ENCODE data around the gene SMG6. TPM values are rescaled to one million over a fixed set of nuclear protein-coding genes. Genes with fewer than 3 reads are reported as not detected.
A peak's percentile ranks its signal among the peaks of the same experiment; 100 is the strongest.

The SMG6 gene
- total RNA-seq, result 10 to 100 TPM; 13.3 to 74.9 (median 41.6) TPM

DNA sequence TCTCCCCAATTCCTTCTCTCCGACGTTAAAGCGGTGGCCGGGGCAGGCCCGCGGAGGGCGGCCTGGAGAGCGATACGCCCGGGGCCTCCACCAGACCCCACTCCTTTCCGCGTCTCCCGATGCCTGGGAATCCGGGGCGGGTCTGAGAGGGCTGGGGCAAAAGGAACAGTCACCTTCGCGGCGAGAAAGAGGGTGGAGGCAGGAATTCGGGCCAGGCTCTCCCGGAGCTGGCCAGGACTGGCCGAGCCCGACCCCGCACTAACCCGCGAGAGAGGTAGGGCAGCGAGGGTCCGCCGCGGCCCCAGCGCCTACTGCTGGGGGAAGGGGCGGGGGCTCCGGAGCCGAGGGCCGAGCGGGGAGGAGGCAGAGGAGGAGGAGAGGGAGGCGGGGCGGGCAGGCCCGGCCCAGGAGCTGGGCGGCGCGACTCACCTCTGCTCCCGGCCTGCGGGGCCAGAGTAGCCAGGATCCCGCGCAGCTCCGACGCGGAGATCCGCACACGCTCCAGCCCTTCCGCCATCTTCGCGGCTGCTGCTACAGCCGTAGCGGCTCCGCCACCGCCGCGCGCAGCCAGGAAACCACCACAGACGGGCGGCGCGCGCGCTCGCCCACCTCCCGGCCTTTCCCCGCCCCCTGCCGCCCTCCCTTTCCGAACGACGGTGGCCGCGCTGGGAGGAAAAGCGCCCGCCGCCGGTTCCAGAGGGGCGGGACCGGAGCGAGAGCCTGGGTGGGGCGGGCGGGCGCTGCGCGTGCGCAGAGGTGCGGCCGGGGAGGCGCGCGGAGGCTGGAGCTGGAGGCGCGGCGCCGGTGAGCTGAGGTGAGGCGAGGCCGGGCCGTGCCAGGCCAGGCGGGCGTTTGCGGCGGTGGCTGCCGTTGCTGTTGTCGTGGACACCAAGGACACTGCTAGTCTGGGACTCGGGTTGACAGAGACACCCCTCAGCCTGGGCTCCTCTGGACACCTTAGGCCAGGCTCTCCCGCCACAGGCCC, at the start of gene SMG6, which contains the start of gene SRR:
Gene SMG6 (minus strand): TSS at position 582 of the 985 bp plus-strand sequence. CDS start 65 bp downstream, at position 517.
Gene SRR (plus strand): TSS at position 747 of the 985 bp plus-strand sequence. CDS start 11,611 bp downstream, outside the sequence.
- Histone ChIP-seq H3K4me3 (peak within 1 kb of the TSS; percentile 81 to 88), H3K4me1 (peaks cover 0 to 10% of the 10 kb centered on the region in 2 donors), H3K27me3 (no peaks in the 10 kb centered on the region), H3K9me3 (no peaks in the 10 kb centered on the region), H3K36me3 (no peaks in the 10 kb centered on the region), H3K27ac (peak within 1 kb of the TSS; percentile 91 to 94)
- TF ChIP-seq POLR2A (IDR thresholded peaks at IDR 0.05), result peak in 1 of 2 donors; percentile 76
- TF ChIP-seq, protein P1, sequence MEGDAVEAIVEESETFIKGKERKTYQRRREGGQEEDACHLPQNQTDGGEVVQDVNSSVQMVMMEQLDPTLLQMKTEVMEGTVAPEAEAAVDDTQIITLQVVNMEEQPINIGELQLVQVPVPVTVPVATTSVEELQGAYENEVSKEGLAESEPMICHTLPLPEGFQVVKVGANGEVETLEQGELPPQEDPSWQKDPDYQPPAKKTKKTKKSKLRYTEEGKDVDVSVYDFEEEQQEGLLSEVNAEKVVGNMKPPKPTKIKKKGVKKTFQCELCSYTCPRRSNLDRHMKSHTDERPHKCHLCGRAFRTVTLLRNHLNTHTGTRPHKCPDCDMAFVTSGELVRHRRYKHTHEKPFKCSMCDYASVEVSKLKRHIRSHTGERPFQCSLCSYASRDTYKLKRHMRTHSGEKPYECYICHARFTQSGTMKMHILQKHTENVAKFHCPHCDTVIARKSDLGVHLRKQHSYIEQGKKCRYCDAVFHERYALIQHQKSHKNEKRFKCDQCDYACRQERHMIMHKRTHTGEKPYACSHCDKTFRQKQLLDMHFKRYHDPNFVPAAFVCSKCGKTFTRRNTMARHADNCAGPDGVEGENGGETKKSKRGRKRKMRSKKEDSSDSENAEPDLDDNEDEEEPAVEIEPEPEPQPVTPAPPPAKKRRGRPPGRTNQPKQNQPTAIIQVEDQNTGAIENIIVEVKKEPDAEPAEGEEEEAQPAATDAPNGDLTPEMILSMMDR (IDR thresholded peaks at IDR 0.05), result no peak
- intact Hi-C loops (cut with DNase I; ENCODE audit: low total_unique reads), result no loop called here
- peak; percentile 89 to 92 for DNase-seq

DNA sequence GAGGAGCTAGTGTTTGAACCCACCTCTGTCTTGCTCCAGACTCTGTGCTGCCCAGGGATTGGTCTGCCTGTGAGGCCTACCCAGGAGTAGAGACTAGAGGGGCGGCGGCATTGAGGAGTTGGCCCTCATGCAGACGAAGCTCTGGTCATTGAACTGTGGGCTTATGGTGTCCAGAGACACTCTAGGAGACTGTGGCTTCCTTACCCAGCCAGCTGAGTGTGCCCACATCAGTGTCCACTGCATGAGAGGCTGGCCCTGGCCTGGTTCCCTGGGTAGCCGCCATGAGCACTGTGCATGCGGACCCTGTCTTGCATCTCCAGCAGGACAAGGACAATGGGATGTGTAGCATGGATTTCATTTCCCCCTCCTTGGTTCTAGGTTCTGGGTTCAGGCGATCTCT, 47.7 kb upstream of the SMG6 start:
- H3K27me3 ChIP-seq, result no peaks in the 10 kb centered on the region
- no peak overlapping the region for H3K4me3 ChIP-seq
- H3K36me3 ChIP-seq, result no peaks in the 10 kb centered on the region
- no peak for DNase-seq
- intact Hi-C loops (cut with DNase I; ENCODE audit: low total_unique reads), result no loop called here
- no peaks in the 10 kb centered on the region for H3K9me3 ChIP-seq
- no peak overlapping the region for H3K27ac ChIP-seq
- no peak for TF ChIP-seq POLR2A (IDR thresholded peaks at IDR 0.05)
- TF ChIP-seq, protein P1 (IDR thresholded peaks at IDR 0.05), result no peak
- no peaks in the 10 kb centered on the region for H3K4me1 ChIP-seq

DNA sequence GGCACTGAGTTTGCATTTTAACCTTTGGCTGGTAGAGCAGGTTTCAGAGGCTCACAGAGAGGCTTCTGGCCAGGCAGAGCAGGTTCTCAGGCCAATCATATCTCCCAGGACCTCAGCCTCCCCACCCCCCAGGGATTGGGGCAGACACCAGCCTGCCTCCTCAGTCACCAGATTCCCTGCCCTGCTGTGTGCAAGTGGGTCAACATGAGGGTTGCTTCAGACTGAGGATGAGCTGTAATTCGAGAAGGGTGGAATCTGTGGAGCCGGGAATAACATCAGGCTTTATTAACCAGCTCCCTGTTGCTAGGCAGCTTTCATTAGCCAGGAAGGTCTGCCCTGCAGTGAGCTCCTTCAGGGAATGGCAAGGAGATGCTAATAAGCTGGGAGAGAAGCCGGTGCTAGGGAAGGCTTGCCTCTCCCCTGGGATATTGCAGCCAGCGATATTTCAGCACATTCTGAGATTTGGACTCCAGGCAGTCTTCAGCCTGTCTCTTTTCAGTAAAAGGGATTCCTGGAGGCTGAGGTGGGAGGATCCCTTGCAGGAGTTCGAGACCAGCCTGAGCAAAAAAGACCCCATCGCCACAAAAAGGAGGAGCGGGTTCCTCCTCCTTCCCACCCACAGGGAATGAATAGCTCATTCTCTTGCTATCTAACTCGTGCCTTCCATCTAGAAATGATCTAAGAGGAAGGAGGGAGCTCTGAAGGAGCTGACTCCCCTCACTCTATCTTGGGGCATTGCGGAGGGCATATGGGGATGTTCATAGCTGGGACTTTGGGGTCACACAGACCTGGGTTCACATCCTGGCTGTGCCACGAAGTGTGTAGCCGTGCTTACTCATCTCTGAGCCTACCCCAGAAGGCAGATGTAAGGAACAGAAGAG, 44.5 kb upstream of the SMG6 start:
- no peaks in the 10 kb centered on the region for H3K4me1 ChIP-seq
- H3K4me3 ChIP-seq, result no peak overlapping the region
- TF ChIP-seq, protein P1 (IDR thresholded peaks at IDR 0.05), result no peak
- TF ChIP-seq POLR2A (IDR thresholded peaks at IDR 0.05), result no peak
- intact Hi-C loops (cut with DNase I; ENCODE audit: low total_unique reads), result no loop called here
- H3K9me3 ChIP-seq, result no peaks in the 10 kb centered on the region
- H3K27me3 ChIP-seq, result no peaks in the 10 kb centered on the region
- DNase-seq, result no peak
- H3K36me3 ChIP-seq, result no peaks in the 10 kb centered on the region
- no peak overlapping the region for H3K27ac ChIP-seq

DNA sequence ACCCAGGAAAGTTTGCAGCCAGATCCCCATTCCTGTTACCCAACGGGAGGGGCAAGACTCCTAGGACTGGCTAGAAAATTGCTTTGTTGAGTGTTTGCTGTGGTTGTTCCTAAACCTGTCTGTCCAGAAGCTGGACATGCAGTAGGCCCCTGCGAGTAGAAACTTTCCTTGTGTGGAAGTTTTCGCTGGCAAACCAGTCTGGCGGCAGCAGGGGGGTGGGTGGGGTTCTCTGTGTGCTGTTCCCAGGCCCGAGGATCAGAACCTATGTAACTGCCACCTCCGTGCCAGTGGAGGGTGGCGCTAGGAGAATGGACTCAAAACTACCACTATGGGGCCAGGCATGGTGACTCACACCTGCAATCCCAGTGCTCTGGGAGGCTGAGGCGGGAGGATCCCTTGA, 42.9 kb upstream of the SMG6 start:
- intact Hi-C loops (cut with DNase I; ENCODE audit: low total_unique reads), result no loop called here
- H3K4me3 ChIP-seq, result no peak overlapping the region
- H3K36me3 ChIP-seq, result no peaks in the 10 kb centered on the region
- H3K4me1 ChIP-seq, result no peaks in the 10 kb centered on the region
- TF ChIP-seq POLR2A (IDR thresholded peaks at IDR 0.05), result no peak
- H3K27me3 ChIP-seq, result no peaks in the 10 kb centered on the region
- DNase-seq, result no peak
- H3K27ac ChIP-seq, result no peak overlapping the region
- H3K9me3 ChIP-seq, result no peaks in the 10 kb centered on the region

DNA sequence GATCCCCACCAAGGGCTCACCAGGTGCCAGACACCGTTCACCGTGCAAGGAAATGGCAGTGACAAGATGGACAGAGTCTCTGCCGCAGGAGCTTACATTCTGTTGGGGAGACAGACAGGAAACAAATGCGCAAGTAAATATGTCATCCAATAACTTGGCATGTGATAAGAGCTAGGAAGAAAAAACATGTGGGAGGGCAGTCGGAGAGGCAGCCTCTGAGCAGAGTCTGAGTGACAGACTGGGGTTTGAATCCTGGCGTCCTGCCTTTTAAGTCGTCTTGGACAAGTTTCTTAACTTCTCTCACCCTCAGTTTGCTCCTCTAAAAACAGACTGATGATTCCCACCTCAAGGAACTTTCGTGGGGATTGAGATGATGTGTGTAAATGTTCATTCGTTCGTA, 40.9 kb upstream of the SMG6 start:
- intact Hi-C loops (cut with DNase I; ENCODE audit: low total_unique reads), result no loop called here
- Histone ChIP-seq H3K4me1 (no peaks in the 10 kb centered on the region), H3K36me3 (no peaks in the 10 kb centered on the region), H3K4me3 (no peak overlapping the region), H3K27me3 (no peaks in the 10 kb centered on the region), H3K27ac (no peak overlapping the region), H3K9me3 (no peaks in the 10 kb centered on the region)
- TF ChIP-seq, protein P1 (IDR thresholded peaks at IDR 0.05), result no peak
- TF ChIP-seq POLR2A (IDR thresholded peaks at IDR 0.05), result no peak
- no peak for DNase-seq

Measured in uterus (tissue), 4 donors.